GM12865 (cell line): Measurements from ENCODE around the gene IFI30.

Experiments used
- DNase-seq: peaks from one replicate; pipeline ENCODE4 v3.0.0; 2010; ENCODE audit warnings: low read depth
- H3K4me3 ChIP-seq: 2 replicates; pipeline ENCODE4 v1.5.1; 2011; ENCODE audit warnings: mild to moderate bottlenecking, low read depth, low read length, control low read depth
- TF ChIP-seq, protein P1 (sequence below): IDR thresholded peaks from 2 replicates; pipeline ENCODE4 v1.5.1; 2011; ENCODE audit warnings: low read length, control low read depth, low read depth, inconsistent platforms; ENCODE audit not compliant: insufficient read depth; ENCODE audit errors: missing control alignments

Gene IFI30

DNA sequence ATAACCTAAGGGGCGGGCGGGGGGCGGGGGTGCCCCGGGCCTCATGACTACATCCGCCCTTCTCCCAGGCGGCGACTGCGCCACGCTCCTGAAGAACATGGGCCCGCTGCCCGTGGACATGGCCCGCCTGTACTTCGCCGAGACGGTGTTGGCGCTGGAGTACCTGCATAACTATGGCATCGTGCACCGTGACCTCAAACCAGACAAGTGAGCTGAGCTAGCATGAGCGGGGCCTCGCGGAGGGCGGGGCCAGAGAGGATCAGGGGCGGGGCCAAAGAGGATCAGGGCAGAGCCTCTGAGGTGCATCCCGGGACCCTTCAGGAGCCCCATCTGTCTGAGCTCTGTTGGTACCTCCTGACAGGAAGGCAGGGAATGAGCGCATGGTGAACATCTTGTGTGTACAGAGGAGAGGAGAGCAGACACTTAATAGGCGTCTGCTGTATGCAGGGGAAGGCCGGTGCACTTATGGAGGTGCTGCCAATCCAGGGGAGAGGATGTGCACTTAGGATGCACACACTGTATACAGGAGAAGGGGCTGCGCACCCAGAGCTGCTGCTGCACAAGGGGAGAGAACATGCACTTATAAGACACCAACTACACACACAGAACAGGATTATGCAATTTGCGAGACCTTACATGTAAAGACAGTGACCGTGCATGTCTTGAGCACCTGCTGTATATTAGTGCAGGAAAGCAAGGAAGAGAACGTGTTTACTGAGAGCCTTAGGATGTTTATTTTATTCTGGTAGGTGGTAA lies 41.6 kb upstream of the IFI30 start:
- DNase-seq = no peak
- TF ChIP-seq, protein P1, sequence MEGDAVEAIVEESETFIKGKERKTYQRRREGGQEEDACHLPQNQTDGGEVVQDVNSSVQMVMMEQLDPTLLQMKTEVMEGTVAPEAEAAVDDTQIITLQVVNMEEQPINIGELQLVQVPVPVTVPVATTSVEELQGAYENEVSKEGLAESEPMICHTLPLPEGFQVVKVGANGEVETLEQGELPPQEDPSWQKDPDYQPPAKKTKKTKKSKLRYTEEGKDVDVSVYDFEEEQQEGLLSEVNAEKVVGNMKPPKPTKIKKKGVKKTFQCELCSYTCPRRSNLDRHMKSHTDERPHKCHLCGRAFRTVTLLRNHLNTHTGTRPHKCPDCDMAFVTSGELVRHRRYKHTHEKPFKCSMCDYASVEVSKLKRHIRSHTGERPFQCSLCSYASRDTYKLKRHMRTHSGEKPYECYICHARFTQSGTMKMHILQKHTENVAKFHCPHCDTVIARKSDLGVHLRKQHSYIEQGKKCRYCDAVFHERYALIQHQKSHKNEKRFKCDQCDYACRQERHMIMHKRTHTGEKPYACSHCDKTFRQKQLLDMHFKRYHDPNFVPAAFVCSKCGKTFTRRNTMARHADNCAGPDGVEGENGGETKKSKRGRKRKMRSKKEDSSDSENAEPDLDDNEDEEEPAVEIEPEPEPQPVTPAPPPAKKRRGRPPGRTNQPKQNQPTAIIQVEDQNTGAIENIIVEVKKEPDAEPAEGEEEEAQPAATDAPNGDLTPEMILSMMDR = no peak
- H3K4me3 ChIP-seq = no peak overlapping the region

DNA sequence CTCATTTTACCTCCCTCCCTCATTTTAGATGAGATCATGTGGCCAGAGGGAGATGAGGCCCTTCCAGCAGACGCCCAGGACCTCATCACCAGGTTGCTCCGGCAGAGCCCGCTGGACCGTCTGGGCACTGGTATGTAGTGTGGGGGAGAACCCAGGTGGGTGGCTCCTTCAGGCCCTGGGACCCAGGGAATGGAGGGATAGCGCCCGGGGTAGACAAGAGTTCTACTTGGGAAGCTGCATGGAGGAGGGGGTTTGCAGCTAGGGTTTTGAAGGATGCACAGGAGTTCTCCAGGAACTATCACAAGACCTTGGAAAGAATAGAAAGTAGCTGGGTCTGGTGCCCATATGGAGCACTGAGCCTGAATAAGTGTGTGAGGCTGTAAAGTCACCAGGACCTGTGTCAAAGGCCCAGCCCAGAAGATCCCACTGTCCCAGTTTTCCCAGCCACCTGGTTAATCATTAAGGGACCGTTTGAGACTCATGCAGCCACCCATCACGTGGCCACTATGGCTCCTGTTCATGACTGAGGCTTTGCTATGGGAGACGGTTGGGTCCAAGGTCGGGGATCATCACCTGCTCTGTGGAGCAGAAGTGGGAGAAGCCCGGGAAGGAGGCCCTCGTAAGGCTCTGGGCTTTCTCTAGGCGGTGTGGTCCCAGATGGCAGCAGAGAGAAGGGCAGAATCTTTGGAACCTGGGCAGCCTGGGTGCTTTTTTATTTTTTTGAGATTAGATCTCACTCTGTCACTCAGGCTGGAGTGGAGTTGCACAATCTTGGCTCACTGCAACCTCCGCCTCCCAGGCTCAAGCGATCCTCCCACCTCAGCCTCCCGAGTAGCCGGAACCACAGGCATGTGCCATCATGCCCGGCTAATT lies 37.7 kb upstream of the IFI30 start:
- TF ChIP-seq, protein P1 = no peak
- no peak overlapping the region for H3K4me3 ChIP-seq
- no peak for DNase-seq

DNA sequence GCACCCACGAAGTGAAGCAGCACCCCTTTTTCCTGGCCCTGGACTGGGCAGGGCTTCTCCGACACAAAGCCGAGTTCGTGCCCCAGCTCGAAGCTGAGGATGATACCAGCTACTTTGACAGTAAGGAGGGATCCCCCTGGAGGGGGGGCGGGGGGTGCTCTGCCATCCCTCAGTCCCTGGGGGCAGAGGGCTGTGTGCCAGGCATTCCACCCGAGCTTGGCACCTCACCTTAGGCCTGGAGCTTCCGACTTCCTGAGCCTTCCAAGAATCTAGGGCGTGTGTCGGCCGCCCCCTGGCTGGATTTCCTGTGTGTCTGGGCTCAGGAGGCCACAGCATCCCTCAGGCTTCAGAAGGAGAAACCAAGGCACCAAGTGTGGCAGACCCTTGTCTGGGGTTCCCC lies 36.4 kb upstream of the IFI30 start:
- TF ChIP-seq, protein P1 = no peak
- no peak overlapping the region for H3K4me3 ChIP-seq
- DNase-seq = no peak

DNA sequence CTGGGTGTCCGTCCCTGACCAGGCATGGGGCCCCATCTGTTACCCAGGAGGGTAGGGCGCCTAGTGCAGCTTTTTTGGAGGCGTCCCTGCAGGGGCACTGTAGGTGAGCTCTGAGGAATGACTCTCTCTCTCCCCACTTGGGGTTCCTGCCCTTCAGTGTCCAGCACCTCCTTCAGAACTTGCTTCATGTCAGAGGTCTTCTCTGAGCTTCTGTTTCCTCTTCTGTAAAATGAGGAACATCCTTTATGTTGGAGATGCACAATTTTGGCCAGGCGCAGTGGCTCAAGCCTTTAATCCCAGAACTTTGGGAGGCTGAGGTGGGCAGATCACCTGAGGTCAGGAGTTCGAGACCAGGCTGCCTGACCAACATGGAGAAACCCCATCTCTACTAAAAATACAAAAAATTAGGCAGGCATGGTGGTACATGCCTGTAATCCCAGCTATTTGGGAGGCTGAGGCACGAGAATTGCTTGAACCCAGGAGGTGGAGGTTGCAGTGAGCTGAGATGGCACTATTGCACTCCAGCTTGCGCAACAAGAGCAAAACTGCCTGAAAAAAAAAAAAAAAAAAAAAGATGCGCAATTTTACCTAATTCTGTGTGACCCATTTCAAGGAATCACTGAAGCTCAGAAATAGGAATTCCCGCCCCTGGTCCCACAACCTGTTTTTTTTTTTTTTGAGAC lies 35.8 kb upstream of the IFI30 start:
- TF ChIP-seq, protein P1 = no peak
- H3K4me3 ChIP-seq = no peak overlapping the region

DNA sequence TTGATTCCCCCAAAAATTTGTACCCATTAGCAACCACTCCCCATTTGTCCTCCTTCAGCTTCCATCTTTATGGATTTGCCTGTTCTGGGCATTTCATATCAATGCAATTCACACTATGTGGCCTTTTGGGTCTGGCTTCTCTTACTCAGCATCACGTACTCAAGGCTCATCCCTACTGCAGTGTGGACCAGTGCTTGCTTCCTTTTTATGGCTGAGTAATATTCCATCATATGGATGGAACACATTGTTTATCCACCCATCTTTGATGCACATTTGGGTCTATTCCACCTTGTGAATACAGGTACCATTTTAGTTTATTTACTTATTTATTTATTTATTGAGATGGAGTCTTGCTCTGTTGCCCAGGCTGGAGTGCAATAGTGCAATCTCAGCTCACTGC lies 33.1 kb upstream of the IFI30 start:
- no peak overlapping the region for H3K4me3 ChIP-seq

More for the DNA sequence above, 35.8 kb upstream of the IFI30 start:
- DNase-seq = no peak

DNA sequence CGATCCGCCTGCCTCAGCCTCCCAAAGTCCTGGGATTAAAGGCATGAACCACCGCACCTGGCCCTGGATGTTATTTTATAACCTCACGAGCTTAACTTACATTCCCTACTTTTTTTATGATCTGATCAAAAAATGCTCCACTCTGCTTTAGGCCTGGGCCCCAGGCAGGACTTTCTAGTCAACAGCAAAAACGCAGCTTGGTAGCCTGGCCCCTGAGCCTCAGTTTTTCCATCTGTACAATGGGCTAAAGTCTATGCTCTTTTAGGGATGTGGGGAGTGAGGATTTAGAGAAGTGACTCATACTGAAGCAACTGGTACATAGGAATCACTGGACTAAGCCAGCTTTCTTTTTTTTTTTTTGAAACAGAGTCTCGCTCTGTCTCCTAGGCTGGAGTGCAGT lies 32.6 kb upstream of the IFI30 start:
- H3K4me3 ChIP-seq = no peak overlapping the region
- no peak for DNase-seq
- TF ChIP-seq, protein P1 = no peak

More for the DNA sequence above, 33.1 kb upstream of the IFI30 start:
- DNase-seq = no peak
- TF ChIP-seq, protein P1 = no peak
